ENCODE data around the gene INSRR.

The INSRR gene

GRCh38 chr1:156834322-156834721 is 24.6 kb downstream of the INSRR start:
- FAIRE-seq (no peak), DNase-seq (ENCODE audit: low spot score) (no peak)

DNA sequence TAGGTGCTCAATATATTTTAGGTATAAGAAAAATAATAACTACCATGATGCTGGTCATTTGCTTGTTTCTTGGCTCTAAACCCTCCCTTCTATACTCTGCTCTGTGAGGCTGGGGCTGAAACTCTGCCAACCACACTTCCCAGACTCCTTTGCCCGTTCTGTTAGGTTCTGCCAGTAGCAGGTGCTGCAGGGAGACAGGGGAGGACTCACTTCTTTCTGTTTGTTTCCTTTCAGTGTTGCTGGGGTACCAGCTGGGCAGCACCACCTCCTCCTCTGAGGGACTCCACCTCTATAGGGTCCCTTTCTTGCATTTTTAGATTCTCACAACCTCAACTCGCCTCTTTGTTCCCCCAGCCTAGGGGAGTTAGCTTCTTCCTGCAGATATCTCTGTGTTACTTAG is 25.3 kb downstream of the INSRR start:
- no peak for DNase-seq (ENCODE audit: low spot score)
- no peak for FAIRE-seq

DNA sequence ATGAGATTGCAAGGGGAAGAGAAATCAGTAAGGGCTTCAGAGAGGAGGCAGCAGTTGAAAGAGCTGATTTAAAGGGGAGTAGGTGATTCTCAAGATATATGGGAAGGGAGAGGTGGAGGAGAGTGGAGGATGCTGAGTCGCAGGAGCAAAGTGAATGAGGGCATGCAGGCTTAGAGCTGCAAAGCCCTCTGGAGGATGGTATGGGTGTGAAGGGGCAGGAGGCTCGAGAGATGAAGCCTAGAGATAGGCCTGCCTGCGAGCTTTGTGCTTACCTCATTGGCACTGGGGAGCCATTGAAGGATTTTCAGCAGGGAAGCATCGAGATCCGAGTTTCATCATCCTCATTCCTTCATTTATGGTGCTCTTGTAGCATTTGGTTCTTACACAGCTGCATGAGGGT is 26.5 kb downstream of the INSRR start:
- no peak for DNase-seq (ENCODE audit: low spot score)
- no peak for FAIRE-seq

DNA sequence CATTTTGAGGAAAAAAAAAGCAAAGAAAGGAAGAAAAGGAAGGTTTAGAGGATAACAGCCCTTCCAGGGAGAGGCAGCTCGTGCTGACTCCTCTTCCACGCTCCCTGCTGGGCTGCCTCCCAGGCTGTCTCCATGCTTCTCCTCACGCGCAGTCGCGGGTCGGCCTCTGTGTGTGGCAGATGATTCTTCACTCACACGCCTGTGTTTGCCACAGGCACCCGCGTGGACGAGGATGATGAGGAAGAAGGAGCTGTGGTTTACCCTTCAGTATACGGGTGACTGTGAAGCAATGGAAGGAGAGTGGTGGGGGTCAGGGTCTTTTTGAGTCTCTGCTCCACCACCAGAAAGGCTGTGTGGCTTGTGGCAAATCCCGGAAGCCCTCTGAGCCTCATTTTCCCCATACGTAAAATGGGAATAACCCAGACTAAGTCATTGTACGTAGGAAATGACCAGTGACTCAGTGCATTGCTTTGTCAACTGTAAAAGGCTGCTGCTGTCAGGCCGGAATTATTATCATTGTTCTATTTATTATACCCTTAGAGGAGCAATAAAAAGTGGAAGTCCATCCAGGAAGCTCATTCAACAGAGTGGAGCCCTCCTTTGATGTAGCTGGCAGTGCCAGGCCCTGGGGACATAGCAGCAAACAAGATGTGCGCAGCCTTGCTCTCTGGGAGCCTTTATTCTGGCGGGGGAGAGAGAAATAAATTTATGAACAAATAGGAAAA is 30.4 kb downstream of the INSRR start:
- DNase-seq (ENCODE audit: low spot score) (no peak), FAIRE-seq (no peak)

GRCh38 chr1:156826630-156827029 is 32.3 kb downstream of the INSRR start:
- no peak for FAIRE-seq
- DNase-seq (ENCODE audit: low spot score), result no peak

DNA sequence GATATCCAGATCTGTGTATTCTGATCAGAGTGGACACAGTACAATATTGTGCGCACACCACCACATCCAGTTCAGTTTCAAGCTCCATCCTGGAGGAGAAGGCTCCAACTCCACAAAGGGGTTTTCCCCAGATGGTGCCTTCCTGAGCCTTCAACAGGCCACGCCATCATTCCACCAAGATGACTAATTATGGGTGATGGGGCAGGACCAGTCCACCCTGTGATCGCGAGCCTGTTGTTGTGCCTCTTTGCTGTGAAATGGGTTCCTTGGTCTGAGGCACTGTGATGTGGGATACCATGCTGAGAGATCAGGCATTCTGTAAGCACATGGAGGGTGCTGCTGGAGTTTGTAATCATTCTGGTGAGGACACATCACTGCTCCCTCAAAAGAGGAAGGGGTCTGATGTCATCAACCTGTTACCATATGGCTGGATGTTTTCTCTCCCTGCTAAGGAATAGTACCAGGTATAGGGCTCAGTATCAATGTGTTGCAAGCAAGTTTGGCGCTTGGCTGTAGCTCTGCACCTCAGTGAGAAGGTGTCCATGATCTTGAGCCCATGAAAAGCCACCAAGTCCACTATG is 35.6 kb downstream of the INSRR start:
- DNase-seq (ENCODE audit: low spot score) (no peak), FAIRE-seq (no peak)

DNA sequence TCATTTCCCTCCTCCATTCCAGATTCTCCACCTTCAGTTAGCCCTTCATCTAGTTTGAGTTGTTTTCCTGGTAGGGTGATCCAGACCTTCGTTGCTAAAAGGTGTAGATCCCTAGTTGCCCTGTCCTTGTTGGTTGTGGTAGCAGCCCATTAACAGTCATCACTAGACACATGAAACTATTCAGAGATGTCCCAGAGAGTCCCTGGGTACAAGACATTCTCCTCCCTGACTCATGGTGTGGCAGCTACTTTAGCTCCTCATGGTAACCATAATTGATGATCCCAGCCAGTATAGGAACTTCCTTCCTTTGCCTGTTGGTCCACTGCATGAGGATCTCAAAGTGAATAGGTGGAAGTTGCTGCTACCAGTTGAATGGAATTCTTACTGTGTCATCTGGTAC is 36.2 kb downstream of the INSRR start:
- FAIRE-seq, result no peak
- DNase-seq (ENCODE audit: low spot score), result no peak

- FAIRE-seq, result no peak
Observed at GRCh38 chr1:156821801-156822200, 37.1 kb downstream of the INSRR start.

DNA sequence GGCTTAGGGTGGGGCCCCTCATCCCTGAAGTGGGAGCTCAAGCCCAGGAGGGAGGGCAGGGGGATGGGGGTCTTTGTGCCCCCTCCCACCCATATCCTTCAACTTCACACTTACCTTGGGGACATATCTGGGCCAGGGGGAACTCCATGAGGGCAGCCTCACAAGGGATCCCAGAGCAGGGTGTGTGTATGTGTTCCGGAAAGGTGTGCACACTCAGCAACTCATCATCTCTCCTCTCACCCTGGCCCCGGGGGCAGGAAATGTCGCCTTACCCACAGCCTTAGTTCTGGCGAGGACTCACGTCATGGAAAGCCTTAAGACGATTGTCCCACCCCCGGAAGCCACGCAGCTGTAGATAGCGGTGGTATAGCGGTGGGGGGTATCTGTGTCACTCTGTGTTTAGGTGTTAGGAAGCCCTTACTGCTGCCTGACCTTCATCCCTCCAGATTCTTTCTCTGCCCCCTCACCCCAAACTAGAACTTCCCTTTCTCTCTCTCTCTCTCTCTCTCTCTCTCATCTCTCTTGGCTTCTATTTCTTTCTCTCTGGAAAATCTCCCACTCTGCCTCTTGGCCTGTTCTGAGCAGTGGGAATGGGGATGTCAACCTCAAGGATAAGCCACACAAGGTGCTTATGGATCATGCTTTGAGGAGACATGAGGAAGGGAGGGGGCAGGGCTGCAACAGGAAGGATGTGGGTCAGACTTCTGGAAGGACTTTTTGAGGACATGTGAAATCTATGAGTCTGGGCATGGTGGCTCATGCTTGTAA is 42.2 kb downstream of the INSRR start, which contains the start of gene SH2D2A:
Gene SH2D2A (minus strand): TSS at position 288 of the 768 bp plus-strand sequence. CDS start 140 bp downstream, at position 148.
- DNase-seq (ENCODE audit: low spot score), result no peak
- FAIRE-seq, result no peak

More at GRCh38 chr1:156821801-156822200, 37.1 kb downstream of the INSRR start:
- no peak for DNase-seq (ENCODE audit: low spot score)

- FAIRE-seq, result no peak
- DNase-seq (ENCODE audit: low spot score), result no peak
Observed at GRCh38 chr1:156815961-156816422, 42.9 kb downstream of the INSRR start.

DNA sequence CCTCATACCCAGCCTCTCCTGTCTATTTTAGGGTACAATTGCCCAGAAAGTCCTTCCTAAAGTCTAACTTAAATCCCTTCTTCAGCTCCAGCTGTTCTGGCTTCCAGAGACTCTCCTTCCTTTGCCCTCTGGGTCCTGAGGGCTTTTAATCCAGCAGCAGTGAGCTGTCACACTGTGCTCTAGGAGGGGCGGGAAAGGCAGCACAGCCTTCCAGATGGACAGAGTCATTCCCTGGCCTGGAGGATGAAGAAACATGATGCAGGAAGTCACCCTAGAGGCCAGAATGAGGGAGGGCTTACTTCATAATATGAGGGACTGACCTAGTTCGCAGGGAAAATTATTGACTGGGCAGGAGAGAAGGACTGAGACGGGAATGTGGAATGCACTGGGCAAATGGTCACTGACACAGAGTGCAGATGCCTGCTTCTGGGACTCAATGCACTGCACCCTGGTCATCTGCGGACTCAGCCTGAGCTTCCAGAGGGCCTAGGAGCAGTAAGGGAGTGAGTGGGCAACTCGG is 43.5 kb downstream of the INSRR start:
- no peak for FAIRE-seq
- DNase-seq (ENCODE audit: low spot score), result no peak

- peak; percentile 31 for DNase-seq (ENCODE audit: low spot score)
- no peak for FAIRE-seq
Observed at GRCh38 chr1:156814571-156815260, 44.2 kb downstream of the INSRR start.

DNA sequence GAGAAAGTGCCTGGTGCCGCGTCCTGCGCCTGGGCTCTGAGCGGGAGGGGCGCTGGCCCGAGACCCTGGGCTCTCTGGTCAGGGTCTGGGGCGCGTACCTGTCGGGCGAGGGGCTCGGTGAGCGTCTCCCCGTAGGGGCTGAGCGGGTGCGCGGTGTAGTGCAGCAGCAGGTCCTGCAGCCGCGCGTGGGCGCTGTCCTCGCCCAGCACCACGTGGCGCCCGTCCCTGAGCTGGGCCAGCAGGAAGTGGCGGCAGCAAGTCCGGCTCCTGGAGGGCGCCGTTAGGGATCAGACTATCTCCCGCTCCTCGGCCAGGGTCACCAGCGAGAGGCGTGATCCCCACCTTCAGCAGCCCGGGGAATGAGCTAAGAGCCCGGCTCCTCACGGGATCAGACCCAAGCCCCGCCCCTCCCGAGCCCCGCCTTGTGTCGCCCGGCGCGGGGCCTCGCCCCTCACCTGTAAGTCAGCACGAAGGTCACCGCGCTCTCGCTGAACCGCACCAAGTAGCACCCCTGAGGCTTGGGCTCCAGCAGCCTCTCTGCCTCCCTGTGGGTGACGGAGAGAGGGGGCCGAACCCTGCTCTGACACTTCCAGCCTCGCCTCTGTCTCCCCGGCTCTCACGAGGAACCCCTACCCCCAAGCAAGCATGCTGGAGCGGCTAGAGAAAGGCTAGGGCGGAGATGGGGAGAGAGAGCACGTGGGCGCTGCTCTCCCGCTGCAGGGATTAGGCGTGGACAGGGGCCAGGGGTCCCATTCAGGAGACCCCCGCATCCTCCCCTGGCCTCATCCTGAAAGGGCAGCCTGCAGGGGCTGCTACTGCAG is 45.0 kb downstream of the INSRR start:
- no peak for FAIRE-seq
- DNase-seq (ENCODE audit: low spot score), result no peak

GRCh38 chr1:156813298-156813697 is 45.6 kb downstream of the INSRR start:
- DNase-seq (ENCODE audit: low spot score), result no peak

DNA sequence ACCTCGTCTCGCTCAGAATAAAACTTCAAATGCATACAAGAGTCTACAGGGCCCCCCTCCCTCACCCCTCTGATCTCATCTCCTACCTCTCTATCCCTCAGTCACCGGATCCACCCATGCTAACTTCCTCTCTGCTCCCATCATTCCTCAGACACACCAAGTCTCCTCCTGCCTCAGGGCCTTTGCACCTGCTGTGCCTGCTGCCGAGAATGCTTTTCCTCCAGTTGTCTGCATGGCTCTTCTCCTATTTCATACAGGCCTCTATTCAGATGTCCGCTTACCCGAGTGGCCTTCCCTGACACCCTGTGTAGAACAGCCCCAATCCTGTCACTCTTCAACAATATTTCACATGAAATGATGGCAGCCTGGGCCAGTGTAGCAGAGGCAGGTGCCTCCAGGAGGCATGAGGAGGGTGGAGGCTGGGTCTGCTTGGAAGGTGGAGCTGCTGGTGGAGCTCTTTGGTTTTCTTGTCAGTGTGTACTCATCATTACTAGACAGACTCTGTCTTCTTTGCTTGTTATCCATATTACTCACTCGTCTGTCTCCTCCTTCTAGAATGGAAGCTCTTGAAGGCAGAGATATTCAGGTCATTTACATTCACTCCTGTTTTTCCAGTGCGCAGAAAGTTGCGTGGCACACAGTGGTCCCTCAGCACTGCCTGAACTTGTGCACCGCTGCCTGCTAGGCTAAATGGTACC is 46.5 kb downstream of the INSRR start:
- DNase-seq (ENCODE audit: low spot score) (no peak), FAIRE-seq (no peak)

More at GRCh38 chr1:156813298-156813697, 45.6 kb downstream of the INSRR start:
- no peak for FAIRE-seq

DNA sequence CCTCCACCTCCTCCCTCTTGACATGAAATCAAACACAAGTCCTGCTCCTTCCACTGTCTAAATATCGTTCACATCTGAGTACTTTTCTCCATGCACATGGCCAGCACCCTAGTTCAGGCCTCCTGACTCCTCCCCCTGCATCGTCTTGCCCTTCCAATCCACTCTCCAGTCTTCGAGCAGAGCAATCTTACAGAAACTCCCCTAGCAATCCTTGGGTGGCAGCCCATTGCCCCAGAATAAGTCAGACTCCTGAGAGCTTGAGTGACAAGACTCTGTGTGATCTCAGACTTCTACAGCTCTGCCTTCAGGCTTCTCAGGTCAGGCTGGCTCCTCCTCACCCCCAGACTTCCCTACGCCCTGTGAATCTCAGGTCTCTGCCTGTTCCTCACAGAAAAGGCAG is 47.7 kb downstream of the INSRR start:
- no peak for DNase-seq (ENCODE audit: low spot score)
- FAIRE-seq, result no peak

GRCh38 chr1:156809711-156810366 is 49.1 kb downstream of the INSRR start:
- DNase-seq (ENCODE audit: low spot score), result no peak
- FAIRE-seq, result no peak

- no peak for FAIRE-seq
- DNase-seq (ENCODE audit: low spot score), result no peak
Observed at GRCh38 chr1:156809281-156809680, 49.6 kb downstream of the INSRR start.

Measured in urothelium cell line (cell line).